T-helper 2 cell (primary cell): ENCODE data around the gene YEATS2.
"Not testable (repeated sequence)": the region's sequence is repeated elsewhere in the genome, so short reads cannot be mapped to it uniquely, and the experiment has no call there.

Source experiments
- DNase-seq, 5 experiments: peaks; one replicate each; pipeline versions ENCODE4 v3.0.0 to v3.0.0-alpha.2; 2012 to 2022

YEATS2 gene

DNA sequence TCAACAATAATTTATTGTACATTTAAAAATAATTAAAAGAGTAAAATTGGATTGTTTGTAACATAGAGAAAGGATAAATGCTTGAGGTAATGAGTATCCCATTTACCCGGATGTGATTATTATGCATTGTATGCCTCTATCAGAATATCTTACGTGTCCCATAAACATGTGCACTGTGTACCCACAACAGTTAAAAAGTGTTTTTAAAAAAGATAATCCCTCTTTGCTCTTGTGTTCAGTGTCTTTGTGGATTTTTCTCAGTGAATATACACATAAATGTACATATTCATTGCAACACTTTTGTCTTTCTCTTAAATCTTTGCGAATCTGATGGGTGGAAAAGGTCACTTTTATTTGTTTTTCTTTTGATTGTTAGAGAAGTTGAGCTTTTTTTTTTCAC, 20.4 kb downstream of the YEATS2 start:
- no peak for DNase-seq

GRCh38 chr3:183725387-183725786, 27.8 kb downstream of the YEATS2 start:
- DNase-seq = no peak

DNA sequence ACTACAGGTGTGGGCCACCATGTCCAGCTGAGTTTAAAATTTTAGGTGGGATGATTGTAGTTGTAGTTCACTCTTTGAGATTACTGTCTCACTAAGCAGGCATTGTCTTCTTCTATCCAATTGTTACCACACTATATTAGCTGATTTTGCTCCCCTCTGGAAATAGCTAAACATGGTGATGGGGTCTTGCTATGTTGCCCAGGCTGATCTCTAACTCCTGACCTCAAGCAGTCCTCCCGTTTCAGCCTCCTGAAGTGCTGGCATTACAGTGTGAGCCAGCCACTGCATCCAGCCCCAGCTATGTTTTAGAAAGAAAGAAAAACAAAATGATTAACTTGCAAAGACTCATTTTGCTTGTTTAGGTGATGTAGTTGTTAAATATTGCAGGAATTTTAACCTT, 30.6 kb downstream of the YEATS2 start:
- DNase-seq = no peak

DNA sequence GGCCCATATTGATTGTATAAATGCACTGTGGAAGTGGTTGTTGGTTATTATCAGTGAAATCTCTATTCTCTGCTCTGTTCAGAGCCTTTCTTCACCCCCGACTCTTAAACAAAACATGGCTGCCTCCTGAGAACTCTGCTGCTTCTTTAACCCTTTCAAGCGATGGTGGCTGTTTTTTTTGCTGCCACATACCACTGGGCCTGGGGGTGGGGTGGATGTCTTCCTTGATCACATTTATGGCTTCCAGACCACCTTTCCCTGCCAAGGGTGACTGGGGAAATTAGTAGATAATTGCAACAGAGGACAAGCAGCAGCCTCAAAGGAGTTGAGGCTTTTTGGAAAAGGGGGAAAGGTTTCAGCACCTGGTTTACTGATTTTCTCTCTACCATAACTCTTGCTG, 32.8 kb downstream of the YEATS2 start:
- peak in 1 of 5 experiments; percentile 2 for DNase-seq

GRCh38 chr3:183731611-183732010, 34.0 kb downstream of the YEATS2 start:
- DNase-seq = no peak

- no peak for DNase-seq
Measured at GRCh38 chr3:183733553-183733952, 36.0 kb downstream of the YEATS2 start.

GRCh38 chr3:183734750-183735494, 37.3 kb downstream of the YEATS2 start:
- DNase-seq = no peak

DNA sequence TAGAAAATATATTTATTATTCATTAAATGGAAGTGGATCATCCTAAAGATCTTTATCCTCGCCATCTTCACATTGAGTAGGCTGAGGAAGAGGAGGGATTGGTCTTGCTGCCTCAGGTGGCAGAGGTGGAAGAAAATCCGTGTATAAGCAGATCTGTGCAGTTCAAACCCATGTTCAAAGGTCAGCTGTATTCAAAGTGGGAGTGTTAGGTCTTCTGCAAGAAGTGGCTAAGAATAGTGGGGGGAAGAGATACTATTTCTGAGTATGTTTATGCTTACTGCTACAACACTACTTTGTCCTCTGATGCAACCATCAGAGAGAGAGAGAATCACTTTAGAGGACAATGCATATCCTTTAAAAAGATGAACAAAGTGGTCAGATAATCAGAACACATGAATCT, 39.5 kb downstream of the YEATS2 start:
- DNase-seq = no peak

DNA sequence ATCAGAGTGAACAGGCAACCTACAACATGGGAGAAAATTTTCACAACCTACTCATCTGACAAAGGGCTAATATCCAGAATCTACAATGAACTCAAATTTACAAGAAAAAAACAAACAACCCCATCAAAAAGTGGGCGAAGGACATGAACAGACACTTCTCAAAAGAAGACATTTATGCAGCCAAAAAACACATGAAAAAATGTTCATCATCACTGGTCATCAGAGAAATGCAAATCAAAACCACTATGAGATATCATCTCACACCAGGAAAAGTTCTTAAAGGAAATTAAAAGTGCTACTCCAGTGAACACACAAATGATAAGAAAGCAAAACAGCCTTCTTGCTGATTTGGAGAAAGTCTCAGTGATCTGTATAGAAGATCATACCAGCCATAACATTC, 42.6 kb downstream of the YEATS2 start:
- DNase-seq = not testable (repeated sequence)

- no peak for DNase-seq
Measured at GRCh38 chr3:183743231-183743630, 45.6 kb downstream of the YEATS2 start.

GRCh38 chr3:183745300-183746098, 47.9 kb downstream of the YEATS2 start:
- DNase-seq = no peak

DNA sequence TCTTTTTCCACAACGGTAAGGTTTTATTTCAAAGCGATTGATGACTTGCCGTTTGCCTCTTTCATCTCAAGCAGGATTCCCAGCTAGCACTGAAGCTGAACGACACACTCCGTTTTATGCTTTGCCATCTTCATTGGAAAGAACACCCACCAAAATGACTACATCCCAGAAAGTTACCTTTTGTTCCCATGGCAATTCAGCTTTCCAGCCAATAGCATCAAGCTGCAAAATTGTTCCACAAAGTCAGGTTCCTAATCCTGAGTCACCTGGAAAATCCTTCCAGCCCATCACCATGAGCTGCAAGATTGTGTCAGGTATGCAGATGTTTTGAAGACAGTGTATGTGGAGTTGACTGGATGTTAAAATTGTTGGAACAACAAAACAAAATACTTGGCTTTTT, 56.5 kb downstream of the YEATS2 start:
- DNase-seq = no peak

- no peak for DNase-seq
Measured at GRCh38 chr3:183762304-183762703, 64.7 kb downstream of the YEATS2 start.

DNA sequence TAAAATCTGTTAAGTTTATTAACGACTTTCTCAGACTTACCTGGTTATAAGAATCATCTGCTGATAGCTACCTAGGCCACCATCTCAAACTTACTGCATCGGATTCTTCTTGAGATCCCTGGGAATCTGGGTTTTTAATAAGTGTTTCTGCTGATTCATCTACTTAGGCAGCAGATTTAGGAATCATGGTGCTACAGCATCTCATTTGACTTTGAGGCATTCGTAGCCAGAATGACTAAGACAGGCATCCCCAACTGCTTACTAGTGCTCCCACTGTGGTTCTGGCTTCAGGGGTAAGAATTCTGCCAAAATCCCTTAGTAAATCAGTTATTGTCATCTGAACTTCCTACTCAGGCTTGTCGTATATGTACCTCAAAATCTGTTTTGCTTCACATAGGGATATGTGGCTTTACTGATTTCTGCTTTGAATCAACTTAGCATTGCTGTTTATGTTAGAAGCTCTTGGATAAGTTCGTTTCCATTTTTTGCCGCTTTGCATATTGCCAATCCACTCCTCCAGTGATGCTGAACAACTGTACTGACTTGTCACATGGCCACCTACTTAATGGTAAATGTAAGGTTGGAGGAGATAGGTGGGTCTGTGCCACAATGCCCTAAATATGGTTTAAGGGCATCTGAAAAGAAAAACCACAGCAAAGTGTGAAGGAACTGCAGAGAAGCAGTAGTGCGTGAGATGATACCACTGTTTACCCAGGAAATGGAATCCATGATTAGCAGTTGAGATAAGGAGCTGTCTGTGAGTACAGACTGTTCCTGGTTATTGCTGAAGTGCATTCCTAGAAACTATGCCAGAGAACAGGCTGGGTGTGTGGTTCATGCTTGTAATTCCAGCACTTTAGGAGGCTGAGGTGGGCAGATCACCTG, 67.5 kb downstream of the YEATS2 start:
- DNase-seq = peak in 1 of 5 experiments; percentile 29

GRCh38 chr3:183766107-183766506, 68.5 kb downstream of the YEATS2 start:
- no peak for DNase-seq

- DNase-seq = peak; percentile 13 to 73 (median 56)
Measured at GRCh38 chr3:183766745-183767606, 69.4 kb downstream of the YEATS2 start.

GRCh38 chr3:183768114-183768513, 70.5 kb downstream of the YEATS2 start:
- DNase-seq = no peak

- DNase-seq = no peak
Measured at GRCh38 chr3:183769453-183769852, 71.9 kb downstream of the YEATS2 start.

DNA sequence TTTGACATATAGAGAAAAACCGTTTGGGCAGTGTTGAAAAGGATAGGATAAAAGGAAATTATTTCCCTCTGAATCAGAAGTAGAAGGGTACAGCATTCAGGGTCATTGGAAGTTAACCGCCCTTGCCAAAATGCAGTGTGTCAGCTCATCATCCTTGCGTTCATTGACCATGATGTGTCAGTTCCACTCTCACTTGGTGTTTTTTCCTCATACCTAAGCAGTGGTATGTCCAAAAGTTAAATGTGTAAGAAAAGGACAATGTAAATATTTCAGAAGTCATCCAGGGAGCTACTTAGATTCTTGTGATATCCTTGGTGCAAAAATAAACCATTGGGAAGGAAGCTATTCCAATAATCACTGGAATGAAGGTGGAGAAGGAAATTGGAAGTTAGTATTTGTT, 77.0 kb downstream of the YEATS2 start:
- DNase-seq = no peak

GRCh38 chr3:183775781-183776180, 78.2 kb downstream of the YEATS2 start:
- no peak for DNase-seq

DNA sequence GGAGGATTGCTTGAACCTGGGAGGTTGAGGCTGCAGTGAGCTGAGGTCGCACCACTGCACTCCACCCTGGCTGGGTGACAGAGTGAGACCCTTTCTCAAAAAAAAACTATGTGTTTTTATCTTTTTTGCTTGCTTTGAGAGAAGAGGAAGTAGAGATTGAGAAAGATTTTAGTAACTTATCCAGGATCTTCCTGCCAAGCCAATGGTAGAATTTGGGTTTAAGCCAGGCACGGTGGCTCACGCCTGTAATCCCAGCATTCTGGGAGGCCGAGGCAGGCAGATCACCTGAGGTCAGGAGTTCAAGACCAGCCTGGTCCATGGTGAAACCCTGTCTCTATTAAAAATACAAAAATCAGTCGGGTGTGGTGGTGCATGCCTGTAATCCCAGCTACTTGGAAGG, 78.9 kb downstream of the YEATS2 start:
- not testable (repeated sequence) for DNase-seq

GRCh38 chr3:183777016-183777618, 79.5 kb downstream of the YEATS2 start:
- no peak for DNase-seq
